Measurements from ENCODE around the gene LIPK. TPM values are rescaled to one million over a fixed set of nuclear protein-coding genes. Genes with fewer than 3 reads are reported as not detected.

Gene LIPK
- total RNA-seq, 8 experiments from 2014 or later = not detected

Other genes starting within 250 kb of the LIPK start
- gene RNLS, start 122.9 kb upstream of the LIPK start, total RNA-seq = 10 to 100 TPM in 1 of 8 experiments, 1 to 10 TPM in 5, under 1 TPM in 1, not detected in 1; 0.95 to 13.2 (median 2.3) TPM
- under 1 TPM in 5 of 8 experiments, not detected in 3; 0.05 to 0.47 (median 0.08) TPM for gene LIPJ, start 119.5 kb upstream of the LIPK start, total RNA-seq
- under 1 TPM in 3 of 8 experiments, not detected in 5; 0.33 to 0.66 (median 0.35) TPM for gene LIPF, start 41.8 kb upstream of the LIPK start, total RNA-seq
- not detected for gene LIPN, start 53.8 kb downstream of the LIPK start, total RNA-seq
- gene LIPM, start 96.5 kb downstream of the LIPK start, total RNA-seq = not detected
- 10 to 100 TPM in 1 of 8 experiments, under 1 TPM in 1, not detected in 6; 0.28 to 15.9 TPM for gene ANKRD22, start 145.6 kb downstream of the LIPK start, total RNA-seq
- 10 to 100 TPM in 5 of 8 experiments, 1 to 10 TPM in 3; 5.8 to 24.7 (median 11.0) TPM for gene STAMBPL1, start 174.0 kb downstream of the LIPK start, total RNA-seq
- 100 to 1,000 TPM in 1 of 8 experiments, 10 to 100 TPM in 4, 1 to 10 TPM in 3; 2.8 to 317 (median 19.6) TPM for gene ACTA2, start 246.5 kb downstream of the LIPK start, total RNA-seq